NCI-H748 (cell line): ENCODE results near the gene KEAP1.
A peak's percentile ranks its signal among the peaks of the same experiment; 100 is the strongest.
"Not testable (repeated sequence)": the region's sequence is repeated elsewhere in the genome, so short reads cannot be mapped to it uniquely, and the experiment has no call there.

ENCODE experiments used
- DNase-seq: peaks from one replicate; lab custom pipeline; 2025; ENCODE audit not compliant: unreplicated experiment; lab: John Stamatoyannopoulos, UW

The KEAP1 gene

GRCh38 chr19:10500247-10500592 is 2.9 kb downstream of the KEAP1 start:
- DNase-seq = no peak

- DNase-seq = no peak
Observed at GRCh38 chr19:10499550-10500246, 3.5 kb downstream of the KEAP1 start.

- DNase-seq = no peak
Observed at GRCh38 chr19:10497371-10497770, 5.8 kb downstream of the KEAP1 start.

- DNase-seq = no peak
Observed at GRCh38 chr19:10491472-10492047, 11.6 kb downstream of the KEAP1 start.

GRCh38 chr19:10486551-10486950 is 16.6 kb downstream of the KEAP1 start:
- DNase-seq = no peak

- peak; percentile 85 for DNase-seq
Observed at GRCh38 chr19:10478903-10479384, 24.2 kb downstream of the KEAP1 start.

GRCh38 chr19:10478476-10478875 is 24.7 kb downstream of the KEAP1 start:
- DNase-seq = no peak

- DNase-seq = no peak
Observed at GRCh38 chr19:10474962-10475451, 28.1 kb downstream of the KEAP1 start.

GRCh38 chr19:10473192-10473591 is 30.0 kb downstream of the KEAP1 start:
- no peak for DNase-seq

- peak; percentile 38 for DNase-seq
Observed at GRCh38 chr19:10471909-10472308, 31.2 kb downstream of the KEAP1 start.

GRCh38 chr19:10468133-10468532 is 35.0 kb downstream of the KEAP1 start:
- no peak for DNase-seq

- no peak for DNase-seq
Observed at GRCh38 chr19:10467104-10467706, 36.0 kb downstream of the KEAP1 start.

- DNase-seq = no peak
Observed at GRCh38 chr19:10464456-10464855, 38.7 kb downstream of the KEAP1 start.

GRCh38 chr19:10462557-10462956 is 40.6 kb downstream of the KEAP1 start:
- no peak for DNase-seq

GRCh38 chr19:10462042-10462441 is 41.1 kb downstream of the KEAP1 start:
- DNase-seq = not testable (repeated sequence)

- peak; percentile 76 for DNase-seq
Observed at GRCh38 chr19:10461047-10461949, 41.9 kb downstream of the KEAP1 start.

- DNase-seq = no peak
Observed at GRCh38 chr19:10460714-10461046, 42.5 kb downstream of the KEAP1 start.

- DNase-seq = not testable (repeated sequence)
Observed at GRCh38 chr19:10458733-10459132, 44.4 kb downstream of the KEAP1 start.

GRCh38 chr19:10454267-10454666 is 48.9 kb downstream of the KEAP1 start:
- peak; percentile 35 for DNase-seq

GRCh38 chr19:10453852-10454251 is 49.3 kb downstream of the KEAP1 start:
- no peak for DNase-seq
